Measurements from ENCODE around the gene ZNF275. TPM values are rescaled to one million over a fixed set of nuclear protein-coding genes. Genes with fewer than 3 reads are reported as not detected.

ZNF275 gene
- total RNA-seq, 1 experiment from 2014 or later, result 9.8 TPM

DNA sequence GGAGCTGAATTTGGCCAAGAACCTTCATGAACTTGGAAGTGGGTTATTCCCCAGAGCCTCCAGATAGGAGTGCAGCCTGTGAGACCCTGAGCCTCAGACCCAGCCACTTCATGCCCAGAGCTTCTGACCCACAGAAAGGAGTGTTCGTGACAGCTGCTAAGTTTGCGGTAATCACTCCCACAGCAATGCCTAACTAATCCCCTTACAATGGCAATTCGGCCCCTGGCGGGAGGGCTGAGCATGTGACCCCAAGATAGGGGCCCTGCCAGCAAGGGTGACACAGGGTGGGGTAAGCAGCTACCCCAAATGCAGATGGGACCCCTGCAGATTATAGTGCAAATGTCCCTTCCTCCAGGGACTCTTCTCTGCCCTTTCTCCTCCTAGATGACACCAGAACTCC is 44.7 kb downstream of the ZNF275 start (continued):
- TF ChIP-seq NR3C1 (CRISPR knock-in tag; conservative IDR thresholded peaks at IDR 0.05; ENCODE audit: low read depth), result no peak
- TF ChIP-seq, protein P1, sequence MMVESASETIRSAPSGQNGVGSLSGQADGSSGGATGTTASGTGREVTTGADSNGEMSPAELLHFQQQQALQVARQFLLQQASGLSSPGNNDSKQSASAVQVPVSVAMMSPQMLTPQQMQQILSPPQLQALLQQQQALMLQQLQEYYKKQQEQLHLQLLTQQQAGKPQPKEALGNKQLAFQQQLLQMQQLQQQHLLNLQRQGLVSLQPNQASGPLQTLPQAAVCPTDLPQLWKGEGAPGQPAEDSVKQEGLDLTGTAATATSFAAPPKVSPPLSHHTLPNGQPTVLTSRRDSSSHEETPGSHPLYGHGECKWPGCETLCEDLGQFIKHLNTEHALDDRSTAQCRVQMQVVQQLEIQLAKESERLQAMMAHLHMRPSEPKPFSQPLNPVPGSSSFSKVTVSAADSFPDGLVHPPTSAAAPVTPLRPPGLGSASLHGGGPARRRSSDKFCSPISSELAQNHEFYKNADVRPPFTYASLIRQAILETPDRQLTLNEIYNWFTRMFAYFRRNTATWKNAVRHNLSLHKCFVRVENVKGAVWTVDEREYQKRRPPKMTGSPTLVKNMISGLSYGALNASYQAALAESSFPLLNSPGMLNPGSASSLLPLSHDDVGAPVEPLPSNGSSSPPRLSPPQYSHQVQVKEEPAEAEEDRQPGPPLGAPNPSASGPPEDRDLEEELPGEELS (CRISPR knock-in tag; IDR thresholded peaks at IDR 0.05), result no peak
- TF ChIP-seq ATF1 (CRISPR knock-in tag; IDR thresholded peaks at IDR 0.05), result no peak
- no peak for TF ChIP-seq PRRX2 (CRISPR knock-in tag; IDR thresholded peaks at IDR 0.05)
- TF ChIP-seq, protein P2, sequence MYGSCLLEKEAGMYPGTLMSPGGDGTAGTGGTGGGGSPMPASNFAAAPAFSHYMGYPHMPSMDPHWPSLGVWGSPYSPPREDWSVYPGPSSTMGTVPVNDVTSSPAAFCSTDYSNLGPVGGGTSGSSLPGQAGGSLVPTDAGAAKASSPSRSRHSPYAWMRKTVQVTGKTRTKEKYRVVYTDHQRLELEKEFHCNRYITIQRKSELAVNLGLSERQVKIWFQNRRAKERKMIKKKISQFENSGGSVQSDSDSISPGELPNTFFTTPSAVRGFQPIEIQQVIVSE (CRISPR knock-in tag; IDR thresholded peaks at IDR 0.05; ENCODE audit: borderline replicate concordance), result no peak
- TF ChIP-seq, protein P3, sequence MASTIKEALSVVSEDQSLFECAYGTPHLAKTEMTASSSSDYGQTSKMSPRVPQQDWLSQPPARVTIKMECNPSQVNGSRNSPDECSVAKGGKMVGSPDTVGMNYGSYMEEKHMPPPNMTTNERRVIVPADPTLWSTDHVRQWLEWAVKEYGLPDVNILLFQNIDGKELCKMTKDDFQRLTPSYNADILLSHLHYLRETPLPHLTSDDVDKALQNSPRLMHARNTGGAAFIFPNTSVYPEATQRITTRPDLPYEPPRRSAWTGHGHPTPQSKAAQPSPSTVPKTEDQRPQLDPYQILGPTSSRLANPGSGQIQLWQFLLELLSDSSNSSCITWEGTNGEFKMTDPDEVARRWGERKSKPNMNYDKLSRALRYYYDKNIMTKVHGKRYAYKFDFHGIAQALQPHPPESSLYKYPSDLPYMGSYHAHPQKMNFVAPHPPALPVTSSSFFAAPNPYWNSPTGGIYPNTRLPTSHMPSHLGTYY (CRISPR knock-in tag; IDR thresholded peaks at IDR 0.05), result no peak
- TF ChIP-seq, protein P4, sequence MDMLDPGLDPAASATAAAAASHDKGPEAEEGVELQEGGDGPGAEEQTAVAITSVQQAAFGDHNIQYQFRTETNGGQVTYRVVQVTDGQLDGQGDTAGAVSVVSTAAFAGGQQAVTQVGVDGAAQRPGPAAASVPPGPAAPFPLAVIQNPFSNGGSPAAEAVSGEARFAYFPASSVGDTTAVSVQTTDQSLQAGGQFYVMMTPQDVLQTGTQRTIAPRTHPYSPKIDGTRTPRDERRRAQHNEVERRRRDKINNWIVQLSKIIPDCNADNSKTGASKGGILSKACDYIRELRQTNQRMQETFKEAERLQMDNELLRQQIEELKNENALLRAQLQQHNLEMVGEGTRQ (CRISPR knock-in tag; IDR thresholded peaks at IDR 0.05), result no peak
- no peak for TF ChIP-seq SOX15 (CRISPR knock-in tag; IDR thresholded peaks at IDR 0.05)
- TF ChIP-seq, protein P5, sequence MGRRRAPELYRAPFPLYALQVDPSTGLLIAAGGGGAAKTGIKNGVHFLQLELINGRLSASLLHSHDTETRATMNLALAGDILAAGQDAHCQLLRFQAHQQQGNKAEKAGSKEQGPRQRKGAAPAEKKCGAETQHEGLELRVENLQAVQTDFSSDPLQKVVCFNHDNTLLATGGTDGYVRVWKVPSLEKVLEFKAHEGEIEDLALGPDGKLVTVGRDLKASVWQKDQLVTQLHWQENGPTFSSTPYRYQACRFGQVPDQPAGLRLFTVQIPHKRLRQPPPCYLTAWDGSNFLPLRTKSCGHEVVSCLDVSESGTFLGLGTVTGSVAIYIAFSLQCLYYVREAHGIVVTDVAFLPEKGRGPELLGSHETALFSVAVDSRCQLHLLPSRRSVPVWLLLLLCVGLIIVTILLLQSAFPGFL (CRISPR knock-in tag; IDR thresholded peaks at IDR 0.05; ENCODE audit: borderline replicate concordance), result no peak
- no peak for TF ChIP-seq ZNF416 (CRISPR knock-in tag; IDR thresholded peaks at IDR 0.05)
- TF ChIP-seq RORB (CRISPR knock-in tag; IDR thresholded peaks at IDR 0.05), result no peak
- TF ChIP-seq GABPB1 (CRISPR knock-in tag; IDR thresholded peaks at IDR 0.05), result no peak

DNA sequence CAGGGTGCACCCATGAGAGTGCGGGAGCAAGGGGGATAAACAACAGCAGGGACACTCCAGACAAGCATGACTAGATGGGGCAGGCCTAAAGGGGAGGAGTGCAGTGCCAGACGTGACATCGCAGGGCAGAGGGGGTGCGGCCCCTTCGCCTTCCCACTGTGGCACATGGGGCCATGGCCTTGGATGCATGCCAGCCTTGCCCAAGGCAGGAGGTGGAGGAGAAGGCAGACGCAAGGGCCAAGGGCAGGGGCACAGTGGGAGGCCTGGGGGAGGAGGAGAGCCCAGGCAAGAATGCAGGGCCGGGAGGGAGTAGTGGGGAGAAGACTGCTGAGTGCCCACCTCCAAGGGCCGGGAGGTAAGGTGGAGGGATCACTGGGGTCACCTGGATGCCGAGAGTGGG is 45.6 kb downstream of the ZNF275 start:
- Mint-ChIP-seq H3K9me3 (peaks cover 11% of the 10 kb centered on the region), H3K4me1 (no peaks in the 10 kb centered on the region), H3K27ac (no peak overlapping the region), H3K36me3 (no peaks in the 10 kb centered on the region), H3K27me3 (ENCODE audit: low read depth) (no peaks in the 10 kb centered on the region), H3K4me3 (no peak overlapping the region)
- ChIA-PET CTCF (no interaction called here), POLR2A (no interaction called here)
- DNase-seq (ENCODE audit: low spot score) (no peak), ATAC-seq (no peak)
- TF ChIP-seq SP1 (CRISPR knock-in tag; conservative IDR thresholded peaks at IDR 0.05) (no peak), CREM (CRISPR knock-in tag; IDR thresholded peaks at IDR 0.05) (no peak), NR1H2 (CRISPR knock-in tag; IDR thresholded peaks at IDR 0.05) (no peak)
- TF ChIP-seq, protein P6, sequence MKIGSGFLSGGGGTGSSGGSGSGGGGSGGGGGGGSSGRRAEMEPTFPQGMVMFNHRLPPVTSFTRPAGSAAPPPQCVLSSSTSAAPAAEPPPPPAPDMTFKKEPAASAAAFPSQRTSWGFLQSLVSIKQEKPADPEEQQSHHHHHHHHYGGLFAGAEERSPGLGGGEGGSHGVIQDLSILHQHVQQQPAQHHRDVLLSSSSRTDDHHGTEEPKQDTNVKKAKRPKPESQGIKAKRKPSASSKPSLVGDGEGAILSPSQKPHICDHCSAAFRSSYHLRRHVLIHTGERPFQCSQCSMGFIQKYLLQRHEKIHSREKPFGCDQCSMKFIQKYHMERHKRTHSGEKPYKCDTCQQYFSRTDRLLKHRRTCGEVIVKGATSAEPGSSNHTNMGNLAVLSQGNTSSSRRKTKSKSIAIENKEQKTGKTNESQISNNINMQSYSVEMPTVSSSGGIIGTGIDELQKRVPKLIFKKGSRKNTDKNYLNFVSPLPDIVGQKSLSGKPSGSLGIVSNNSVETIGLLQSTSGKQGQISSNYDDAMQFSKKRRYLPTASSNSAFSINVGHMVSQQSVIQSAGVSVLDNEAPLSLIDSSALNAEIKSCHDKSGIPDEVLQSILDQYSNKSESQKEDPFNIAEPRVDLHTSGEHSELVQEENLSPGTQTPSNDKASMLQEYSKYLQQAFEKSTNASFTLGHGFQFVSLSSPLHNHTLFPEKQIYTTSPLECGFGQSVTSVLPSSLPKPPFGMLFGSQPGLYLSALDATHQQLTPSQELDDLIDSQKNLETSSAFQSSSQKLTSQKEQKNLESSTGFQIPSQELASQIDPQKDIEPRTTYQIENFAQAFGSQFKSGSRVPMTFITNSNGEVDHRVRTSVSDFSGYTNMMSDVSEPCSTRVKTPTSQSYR (CRISPR knock-in tag; IDR thresholded peaks at IDR 0.05), result no peak
- TF ChIP-seq, protein P3 (CRISPR knock-in tag; IDR thresholded peaks at IDR 0.05), result no peak
- TF ChIP-seq, protein P7, sequence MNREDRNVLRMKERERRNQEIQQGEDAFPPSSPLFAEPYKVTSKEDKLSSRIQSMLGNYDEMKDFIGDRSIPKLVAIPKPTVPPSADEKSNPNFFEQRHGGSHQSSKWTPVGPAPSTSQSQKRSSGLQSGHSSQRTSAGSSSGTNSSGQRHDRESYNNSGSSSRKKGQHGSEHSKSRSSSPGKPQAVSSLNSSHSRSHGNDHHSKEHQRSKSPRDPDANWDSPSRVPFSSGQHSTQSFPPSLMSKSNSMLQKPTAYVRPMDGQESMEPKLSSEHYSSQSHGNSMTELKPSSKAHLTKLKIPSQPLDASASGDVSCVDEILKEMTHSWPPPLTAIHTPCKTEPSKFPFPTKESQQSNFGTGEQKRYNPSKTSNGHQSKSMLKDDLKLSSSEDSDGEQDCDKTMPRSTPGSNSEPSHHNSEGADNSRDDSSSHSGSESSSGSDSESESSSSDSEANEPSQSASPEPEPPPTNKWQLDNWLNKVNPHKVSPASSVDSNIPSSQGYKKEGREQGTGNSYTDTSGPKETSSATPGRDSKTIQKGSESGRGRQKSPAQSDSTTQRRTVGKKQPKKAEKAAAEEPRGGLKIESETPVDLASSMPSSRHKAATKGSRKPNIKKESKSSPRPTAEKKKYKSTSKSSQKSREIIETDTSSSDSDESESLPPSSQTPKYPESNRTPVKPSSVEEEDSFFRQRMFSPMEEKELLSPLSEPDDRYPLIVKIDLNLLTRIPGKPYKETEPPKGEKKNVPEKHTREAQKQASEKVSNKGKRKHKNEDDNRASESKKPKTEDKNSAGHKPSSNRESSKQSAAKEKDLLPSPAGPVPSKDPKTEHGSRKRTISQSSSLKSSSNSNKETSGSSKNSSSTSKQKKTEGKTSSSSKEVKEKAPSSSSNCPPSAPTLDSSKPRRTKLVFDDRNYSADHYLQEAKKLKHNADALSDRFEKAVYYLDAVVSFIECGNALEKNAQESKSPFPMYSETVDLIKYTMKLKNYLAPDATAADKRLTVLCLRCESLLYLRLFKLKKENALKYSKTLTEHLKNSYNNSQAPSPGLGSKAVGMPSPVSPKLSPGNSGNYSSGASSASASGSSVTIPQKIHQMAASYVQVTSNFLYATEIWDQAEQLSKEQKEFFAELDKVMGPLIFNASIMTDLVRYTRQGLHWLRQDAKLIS (CRISPR knock-in tag; IDR thresholded peaks at IDR 0.05; ENCODE audit: borderline replicate concordance), result no peak
- TF ChIP-seq, protein P8, sequence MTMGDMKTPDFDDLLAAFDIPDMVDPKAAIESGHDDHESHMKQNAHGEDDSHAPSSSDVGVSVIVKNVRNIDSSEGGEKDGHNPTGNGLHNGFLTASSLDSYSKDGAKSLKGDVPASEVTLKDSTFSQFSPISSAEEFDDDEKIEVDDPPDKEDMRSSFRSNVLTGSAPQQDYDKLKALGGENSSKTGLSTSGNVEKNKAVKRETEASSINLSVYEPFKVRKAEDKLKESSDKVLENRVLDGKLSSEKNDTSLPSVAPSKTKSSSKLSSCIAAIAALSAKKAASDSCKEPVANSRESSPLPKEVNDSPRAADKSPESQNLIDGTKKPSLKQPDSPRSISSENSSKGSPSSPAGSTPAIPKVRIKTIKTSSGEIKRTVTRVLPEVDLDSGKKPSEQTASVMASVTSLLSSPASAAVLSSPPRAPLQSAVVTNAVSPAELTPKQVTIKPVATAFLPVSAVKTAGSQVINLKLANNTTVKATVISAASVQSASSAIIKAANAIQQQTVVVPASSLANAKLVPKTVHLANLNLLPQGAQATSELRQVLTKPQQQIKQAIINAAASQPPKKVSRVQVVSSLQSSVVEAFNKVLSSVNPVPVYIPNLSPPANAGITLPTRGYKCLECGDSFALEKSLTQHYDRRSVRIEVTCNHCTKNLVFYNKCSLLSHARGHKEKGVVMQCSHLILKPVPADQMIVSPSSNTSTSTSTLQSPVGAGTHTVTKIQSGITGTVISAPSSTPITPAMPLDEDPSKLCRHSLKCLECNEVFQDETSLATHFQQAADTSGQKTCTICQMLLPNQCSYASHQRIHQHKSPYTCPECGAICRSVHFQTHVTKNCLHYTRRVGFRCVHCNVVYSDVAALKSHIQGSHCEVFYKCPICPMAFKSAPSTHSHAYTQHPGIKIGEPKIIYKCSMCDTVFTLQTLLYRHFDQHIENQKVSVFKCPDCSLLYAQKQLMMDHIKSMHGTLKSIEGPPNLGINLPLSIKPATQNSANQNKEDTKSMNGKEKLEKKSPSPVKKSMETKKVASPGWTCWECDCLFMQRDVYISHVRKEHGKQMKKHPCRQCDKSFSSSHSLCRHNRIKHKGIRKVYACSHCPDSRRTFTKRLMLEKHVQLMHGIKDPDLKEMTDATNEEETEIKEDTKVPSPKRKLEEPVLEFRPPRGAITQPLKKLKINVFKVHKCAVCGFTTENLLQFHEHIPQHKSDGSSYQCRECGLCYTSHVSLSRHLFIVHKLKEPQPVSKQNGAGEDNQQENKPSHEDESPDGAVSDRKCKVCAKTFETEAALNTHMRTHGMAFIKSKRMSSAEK (CRISPR knock-in tag; IDR thresholded peaks at IDR 0.05; ENCODE audit: borderline replicate concordance), result no peak

Data from WTC11 (cell line).